GM23338 (cell line): ENCODE data around the gene TENM4.

ENCODE experiments used
- CREB1 ChIP-seq: fragments of 250-450 bp; sonication (Bioruptor Pico); IDR thresholded peaks from 2 replicates; pipeline ENCODE4 v1.5.0; 2020; ENCODE audit warnings: low read depth, mild to moderate bottlenecking, moderate library complexity
- CTCF ChIP-seq, 2 experiments: fragments of 200-600 bp in 1 of 2; sonication (generic) in 1 of 2; conservative IDR thresholded peaks; 2 replicates each; pipeline versions ENCODE4 v1.5.1 to v1.6.1; 2016 to 2017; ENCODE audit warnings: antibody characterized with exemption in 2 of 2, low read depth in 2 of 2, mild to moderate bottlenecking in 2 of 2, moderate library complexity in 1 of 2
- EZH2 ChIP-seq: fragments of 200-600 bp; sonication (generic); IDR thresholded peaks from one replicate; pipeline ENCODE4 v1.8.0; 2017; ENCODE audit warnings: antibody characterized with exemption, mild to moderate bottlenecking, low read depth; ENCODE audit not compliant: unreplicated experiment
- EZH2phosphoT487 ChIP-seq: fragments of 200-600 bp; sonication (generic); IDR thresholded peaks from one replicate; pipeline ENCODE4 v1.8.1; 2018; ENCODE audit warnings: antibody characterized with exemption; ENCODE audit not compliant: unreplicated experiment
- JUNB ChIP-seq: IDR thresholded peaks from one replicate; pipeline ENCODE4 v1.6.1; 2016; ENCODE audit warnings: antibody characterized with exemption; ENCODE audit not compliant: unreplicated experiment
- NANOG ChIP-seq: IDR thresholded peaks from 2 replicates; pipeline ENCODE4 v1.6.1; 2016; ENCODE audit warnings: antibody characterized with exemption, borderline replicate concordance
- POLR2AphosphoS5 ChIP-seq: IDR thresholded peaks from 2 replicates; pipeline ENCODE4 v1.6.1; 2016; ENCODE audit warnings: antibody characterized with exemption, low read depth
- STAT1 ChIP-seq: IDR thresholded peaks from one replicate; pipeline ENCODE4 v1.6.1; 2016; ENCODE audit warnings: antibody characterized with exemption; ENCODE audit not compliant: unreplicated experiment
- ZNF114 ChIP-seq: fragments of 250-450 bp; sonication (Bioruptor Pico); IDR thresholded peaks from 2 replicates; pipeline ENCODE4 v1.5.0; 2020; ENCODE audit warnings: mild to moderate bottlenecking, moderate library complexity
- ZNF331 ChIP-seq: fragments of 250-450 bp; sonication (Bioruptor Pico); IDR thresholded peaks from 2 replicates; pipeline ENCODE4 v1.5.0; 2020; ENCODE audit warnings: low read depth, mild to moderate bottlenecking, moderate library complexity
- TF ChIP-seq, protein P1 (sequence below): IDR thresholded peaks from one replicate; pipeline ENCODE4 v1.6.1; 2018; ENCODE audit warnings: antibody characterized with exemption; ENCODE audit not compliant: unreplicated experiment
- TF ChIP-seq, protein P2 (sequence below): IDR thresholded peaks from 2 replicates; pipeline ENCODE4 v1.6.1; 2016; ENCODE audit warnings: antibody characterized with exemption

GRCh38 chr11:79192836-79193235, 248.0 kb downstream of the TENM4 start:
- TF ChIP-seq CTCF (conservative IDR thresholded peaks at IDR 0.05; ENCODE audit: low read depth in 2 of 2) (no peak), EZH2phosphoT487 (no peak), EZH2 (no peak), POLR2AphosphoS5 (no peak), JUNB (no peak), CREB1 (CRISPR knock-in tag) (no peak), NANOG (no peak), ZNF331 (no peak), ZNF114 (CRISPR knock-in tag) (no peak), STAT1 (no peak)
- TF ChIP-seq, protein P1, sequence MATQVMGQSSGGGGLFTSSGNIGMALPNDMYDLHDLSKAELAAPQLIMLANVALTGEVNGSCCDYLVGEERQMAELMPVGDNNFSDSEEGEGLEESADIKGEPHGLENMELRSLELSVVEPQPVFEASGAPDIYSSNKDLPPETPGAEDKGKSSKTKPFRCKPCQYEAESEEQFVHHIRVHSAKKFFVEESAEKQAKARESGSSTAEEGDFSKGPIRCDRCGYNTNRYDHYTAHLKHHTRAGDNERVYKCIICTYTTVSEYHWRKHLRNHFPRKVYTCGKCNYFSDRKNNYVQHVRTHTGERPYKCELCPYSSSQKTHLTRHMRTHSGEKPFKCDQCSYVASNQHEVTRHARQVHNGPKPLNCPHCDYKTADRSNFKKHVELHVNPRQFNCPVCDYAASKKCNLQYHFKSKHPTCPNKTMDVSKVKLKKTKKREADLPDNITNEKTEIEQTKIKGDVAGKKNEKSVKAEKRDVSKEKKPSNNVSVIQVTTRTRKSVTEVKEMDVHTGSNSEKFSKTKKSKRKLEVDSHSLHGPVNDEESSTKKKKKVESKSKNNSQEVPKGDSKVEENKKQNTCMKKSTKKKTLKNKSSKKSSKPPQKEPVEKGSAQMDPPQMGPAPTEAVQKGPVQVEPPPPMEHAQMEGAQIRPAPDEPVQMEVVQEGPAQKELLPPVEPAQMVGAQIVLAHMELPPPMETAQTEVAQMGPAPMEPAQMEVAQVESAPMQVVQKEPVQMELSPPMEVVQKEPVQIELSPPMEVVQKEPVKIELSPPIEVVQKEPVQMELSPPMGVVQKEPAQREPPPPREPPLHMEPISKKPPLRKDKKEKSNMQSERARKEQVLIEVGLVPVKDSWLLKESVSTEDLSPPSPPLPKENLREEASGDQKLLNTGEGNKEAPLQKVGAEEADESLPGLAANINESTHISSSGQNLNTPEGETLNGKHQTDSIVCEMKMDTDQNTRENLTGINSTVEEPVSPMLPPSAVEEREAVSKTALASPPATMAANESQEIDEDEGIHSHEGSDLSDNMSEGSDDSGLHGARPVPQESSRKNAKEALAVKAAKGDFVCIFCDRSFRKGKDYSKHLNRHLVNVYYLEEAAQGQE: no peak
- TF ChIP-seq, protein P2, sequence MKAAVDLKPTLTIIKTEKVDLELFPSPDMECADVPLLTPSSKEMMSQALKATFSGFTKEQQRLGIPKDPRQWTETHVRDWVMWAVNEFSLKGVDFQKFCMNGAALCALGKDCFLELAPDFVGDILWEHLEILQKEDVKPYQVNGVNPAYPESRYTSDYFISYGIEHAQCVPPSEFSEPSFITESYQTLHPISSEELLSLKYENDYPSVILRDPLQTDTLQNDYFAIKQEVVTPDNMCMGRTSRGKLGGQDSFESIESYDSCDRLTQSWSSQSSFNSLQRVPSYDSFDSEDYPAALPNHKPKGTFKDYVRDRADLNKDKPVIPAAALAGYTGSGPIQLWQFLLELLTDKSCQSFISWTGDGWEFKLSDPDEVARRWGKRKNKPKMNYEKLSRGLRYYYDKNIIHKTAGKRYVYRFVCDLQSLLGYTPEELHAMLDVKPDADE: no peak
